Large intestine (tissue), 3 donors: ENCODE measurements around the gene ALKBH4. TPM values are rescaled to one million over a fixed set of nuclear protein-coding genes. Genes with fewer than 3 reads are reported as not detected.
"Not testable (repeated sequence)": the region's sequence is repeated elsewhere in the genome, so short reads cannot be mapped to it uniquely, and the experiment has no call there.

Experiments
- DNase-seq, 2 donors: peaks; one replicate each; pipeline versions ENCODE4 v3.0.0 to v3.0.0-alpha.2; 2013
- H3K27ac ChIP-seq: one replicate; pipeline ENCODE4 v1.5.1; 2013; ENCODE audit warnings: low read length
- H3K27me3 ChIP-seq: 2 replicates; pipeline ENCODE4 v1.6.1; 2013; ENCODE audit warnings: low read length; ENCODE audit not compliant: control insufficient read depth, insufficient read depth
- H3K36me3 ChIP-seq: 2 replicates; pipeline ENCODE4 v1.6.1; 2013; ENCODE audit warnings: low read length; ENCODE audit not compliant: control insufficient read depth, insufficient read depth
- H3K4me1 ChIP-seq: one replicate; pipeline ENCODE4 v1.6.1; 2013; ENCODE audit warnings: low read length; ENCODE audit not compliant: control insufficient read depth, insufficient read depth
- H3K4me3 ChIP-seq: one replicate; pipeline ENCODE4 v1.5.1; 2013; ENCODE audit warnings: low read length
- H3K9me3 ChIP-seq: one replicate; pipeline ENCODE4 v1.6.1; 2013; ENCODE audit warnings: mild to moderate bottlenecking, low read depth, low read length, moderate library complexity; ENCODE audit not compliant: control insufficient read depth
- WGBS: methylation state at CpG from one replicate; pipeline ENCODE4 v1.1.5; 2013; ENCODE audit warnings: low lambda C conversion rate; ENCODE audit not compliant: insufficient coverage; 5-methylcytosine and 5-hydroxymethylcytosine counted together
- polyA plus RNA-seq: library from polyadenylated mRNA; unstranded; fragments of 120-200 nt; gene quantifications from one replicate; pipeline ENCODE4 v1.2.1, GENCODE V29; 2013

The ALKBH4 gene
- polyA plus RNA-seq, 1 donor = 10.5 TPM

- H3K4me1 ChIP-seq, H3K27ac ChIP-seq, H3K4me3 ChIP-seq, DNase-seq, H3K27me3 ChIP-seq, H3K36me3 ChIP-seq, H3K9me3 ChIP-seq: not testable (repeated sequence)
- WGBS = no CpG with 5 or more reads among the region's 5 CpGs
These were observed 32.6 kb upstream of the ALKBH4 start for GRCh38 chr7:102497308-102497707.

- H3K36me3 ChIP-seq, H3K4me1 ChIP-seq, H3K9me3 ChIP-seq, H3K27me3 ChIP-seq, H3K27ac ChIP-seq, H3K4me3 ChIP-seq, DNase-seq: not testable (repeated sequence)
- WGBS = no CpG with 5 or more reads among the region's 10 CpGs
These were observed 32.2 kb upstream of the ALKBH4 start for GRCh38 chr7:102496861-102497260.

- not testable (repeated sequence) for H3K4me3 ChIP-seq, H3K27ac ChIP-seq, H3K36me3 ChIP-seq, DNase-seq, H3K9me3 ChIP-seq, H3K4me1 ChIP-seq, H3K27me3 ChIP-seq
- WGBS = no CpG with 5 or more reads among the region's 67 CpGs
These were observed 29.9 kb upstream of the ALKBH4 start for GRCh38 chr7:102494473-102495149.

- not testable (repeated sequence) for H3K36me3 ChIP-seq, H3K4me1 ChIP-seq, H3K27me3 ChIP-seq, H3K27ac ChIP-seq, DNase-seq, H3K4me3 ChIP-seq, H3K9me3 ChIP-seq
- no CpG with 5 or more reads among the region's 15 CpGs for WGBS
These were observed 29.4 kb upstream of the ALKBH4 start for GRCh38 chr7:102494026-102494425.

- WGBS = no CpG with 5 or more reads among the region's 33 CpGs
- DNase-seq, H3K4me3 ChIP-seq, H3K4me1 ChIP-seq, H3K27ac ChIP-seq, H3K27me3 ChIP-seq, H3K9me3 ChIP-seq, H3K36me3 ChIP-seq: not testable (repeated sequence)
These were observed 28.7 kb upstream of the ALKBH4 start for GRCh38 chr7:102493220-102493935.

GRCh38 chr7:102490529-102491075 lies 25.9 kb upstream of the ALKBH4 start:
- whole genome bisulfite sequencing = no CpG with 5 or more reads among the region's 12 CpGs
- not testable (repeated sequence) for H3K4me1 ChIP-seq, H3K36me3 ChIP-seq, H3K4me3 ChIP-seq, H3K9me3 ChIP-seq, H3K27ac ChIP-seq, H3K27me3 ChIP-seq, DNase-seq

GRCh38 chr7:102484317-102484716 lies 19.7 kb upstream of the ALKBH4 start:
- not testable (repeated sequence) for H3K36me3 ChIP-seq, H3K9me3 ChIP-seq, H3K4me3 ChIP-seq, H3K27ac ChIP-seq, H3K27me3 ChIP-seq, DNase-seq, H3K4me1 ChIP-seq
- WGBS = no CpG with 5 or more reads among the region's 5 CpGs

GRCh38 chr7:102481962-102482361 lies 17.3 kb upstream of the ALKBH4 start:
- not testable (repeated sequence) for H3K36me3 ChIP-seq, H3K27me3 ChIP-seq, H3K9me3 ChIP-seq, DNase-seq, H3K27ac ChIP-seq, H3K4me3 ChIP-seq, H3K4me1 ChIP-seq
- WGBS = no CpG with 5 or more reads among the region's 10 CpGs

- DNase-seq, H3K36me3 ChIP-seq, H3K4me3 ChIP-seq, H3K9me3 ChIP-seq, H3K27ac ChIP-seq, H3K27me3 ChIP-seq, H3K4me1 ChIP-seq: not testable (repeated sequence)
- WGBS = no CpG with 5 or more reads among the region's 11 CpGs
These were observed 15.4 kb upstream of the ALKBH4 start for GRCh38 chr7:102479982-102480637.

- not testable (repeated sequence) for H3K27me3 ChIP-seq, H3K9me3 ChIP-seq, H3K27ac ChIP-seq, H3K4me3 ChIP-seq, H3K4me1 ChIP-seq, H3K36me3 ChIP-seq, DNase-seq
- WGBS = no CpG with 5 or more reads among the region's 10 CpGs
These were observed 14.5 kb upstream of the ALKBH4 start for GRCh38 chr7:102479209-102479584.
